Brain microvascular endothelial cell (primary cell): ENCODE results near the gene RGS19.

Experiments used
- DNase-seq: peaks from one replicate; pipeline ENCODE4 v3.0.0-alpha.2; 2020
- H3K27ac ChIP-seq: fragments of 250-450 bp; sonication (Bioruptor Pico); 2 replicates; pipeline ENCODE4 v1.5.1; 2020; ENCODE audit warnings: mild to moderate bottlenecking, moderate library complexity
- H3K27me3 ChIP-seq: fragments of 250-450 bp; sonication (Bioruptor Pico); replicated peaks from 2 replicates; pipeline ENCODE4 v1.5.1; 2020; ENCODE audit warnings: mild to moderate bottlenecking
- H3K36me3 ChIP-seq: fragments of 250-450 bp; sonication (Bioruptor Pico); replicated peaks from 2 replicates; pipeline ENCODE4 v1.5.1; 2020; ENCODE audit warnings: mild to moderate bottlenecking
- H3K4me3 ChIP-seq: 2 replicates; pipeline ENCODE4 v1.5.1; 2011; ENCODE audit warnings: low read depth, mild to moderate bottlenecking, control low read depth, low read length, moderate library complexity
- CTCF ChIP-seq: IDR thresholded peaks from 2 replicates; pipeline ENCODE4 v1.5.1; 2011; ENCODE audit warnings: low read depth, mild to moderate bottlenecking, moderate library complexity, low read length, control low read depth, inconsistent platforms; ENCODE audit errors: missing control alignments
- in situ Hi-C: cut with HindIII; loops from 2 replicates; pipeline ENCODE4 v1.10.0; 2017; ENCODE audit warnings: low sequenced_read_pairs, low pct_ligation_motif_present

The RGS19 gene

GRCh38 chr20:64055396-64055892 is 23.9 kb downstream of the RGS19 start:
- H3K36me3 ChIP-seq, result no peaks in the 10 kb centered on the region
- no peak for DNase-seq
- no peak overlapping the region for H3K27ac ChIP-seq
- no peaks in the 10 kb centered on the region for H3K27me3 ChIP-seq
- H3K4me3 ChIP-seq, result no peak overlapping the region
- no peak for TF ChIP-seq CTCF
- in situ Hi-C loops, result no loop called here

- Histone ChIP-seq H3K27me3 (peaks cover 2% of the 10 kb centered on the region), H3K36me3 (no peaks in the 10 kb centered on the region), H3K27ac (no peak overlapping the region), H3K4me3 (no peak overlapping the region)
- DNase-seq, result no peak
- peak; percentile 54 for TF ChIP-seq CTCF
- in situ Hi-C loops, result no loop called here
Observed at GRCh38 chr20:64053841-64054661, 25.3 kb downstream of the RGS19 start.

- DNase-seq, result no peak
- Histone ChIP-seq H3K36me3 (no peaks in the 10 kb centered on the region), H3K27me3 (peaks cover 7% of the 10 kb centered on the region), H3K27ac (no peak overlapping the region), H3K4me3 (no peak overlapping the region)
- in situ Hi-C loops, result no loop called here
- no peak for TF ChIP-seq CTCF
Observed at GRCh38 chr20:64052987-64053840, 26.1 kb downstream of the RGS19 start.

- in situ Hi-C loops, result no loop called here
- Histone ChIP-seq H3K36me3 (no peaks in the 10 kb centered on the region), H3K4me3 (no peak overlapping the region), H3K27ac (no peak overlapping the region), H3K27me3 (peaks cover 13% of the 10 kb centered on the region)
- TF ChIP-seq CTCF, result no peak
- no peak for DNase-seq
Observed at GRCh38 chr20:64052326-64052722, 27.0 kb downstream of the RGS19 start.

GRCh38 chr20:64051561-64052325 is 27.6 kb downstream of the RGS19 start:
- in situ Hi-C loops, result no loop called here
- peaks cover 13% of the 10 kb centered on the region for H3K27me3 ChIP-seq
- TF ChIP-seq CTCF, result no peak
- no peak for DNase-seq
- H3K36me3 ChIP-seq, result no peaks in the 10 kb centered on the region
- no peak overlapping the region for H3K27ac ChIP-seq
- H3K4me3 ChIP-seq, result no peak overlapping the region
